NCI-H187 (cell line): ENCODE results near the gene AFAP1.

Source experiments
- DNase-seq, 2 experiments: peaks; one replicate each; lab custom pipeline; 2025; lab: John Stamatoyannopoulos, UW

AFAP1 gene

GRCh38 chr4:7755561-7755960, 184.1 kb downstream of the AFAP1 start:
- DNase-seq: no peak

DNA sequence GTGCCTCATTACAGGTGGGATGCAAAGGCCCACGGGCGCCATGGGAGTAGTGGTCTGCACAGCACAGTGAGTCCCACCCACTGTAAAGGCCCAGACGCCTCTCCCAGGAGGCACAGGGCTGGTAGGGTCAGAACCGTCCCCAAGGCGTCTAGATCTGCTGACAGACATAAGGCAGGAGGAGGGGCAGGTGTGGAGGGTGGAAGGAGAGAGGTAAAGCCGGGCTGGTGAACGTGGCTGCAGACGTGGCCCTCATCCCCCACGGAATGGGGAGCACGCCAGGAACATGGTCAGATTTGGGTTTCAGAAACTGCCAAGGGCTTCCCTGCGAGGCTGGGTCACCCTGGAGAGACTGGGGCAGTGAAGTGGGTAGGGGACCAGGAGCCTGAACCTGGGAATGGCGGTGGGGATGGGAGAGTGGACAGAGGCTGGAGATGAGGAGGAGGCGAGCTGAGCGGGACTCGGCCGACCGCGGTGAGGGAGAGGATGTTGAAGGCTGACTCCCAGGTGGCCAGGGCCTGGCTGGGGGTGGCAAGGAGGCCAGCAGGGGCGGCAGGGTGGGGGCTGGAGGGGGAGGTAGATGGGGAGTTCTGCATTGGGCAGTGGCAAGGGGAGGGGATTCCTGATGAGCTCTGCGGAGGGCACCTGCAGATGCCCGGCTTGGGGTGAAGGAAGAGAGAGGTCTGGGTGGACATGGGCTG, 184.9 kb downstream of the AFAP1 start:
- DNase-seq: no peak

DNA sequence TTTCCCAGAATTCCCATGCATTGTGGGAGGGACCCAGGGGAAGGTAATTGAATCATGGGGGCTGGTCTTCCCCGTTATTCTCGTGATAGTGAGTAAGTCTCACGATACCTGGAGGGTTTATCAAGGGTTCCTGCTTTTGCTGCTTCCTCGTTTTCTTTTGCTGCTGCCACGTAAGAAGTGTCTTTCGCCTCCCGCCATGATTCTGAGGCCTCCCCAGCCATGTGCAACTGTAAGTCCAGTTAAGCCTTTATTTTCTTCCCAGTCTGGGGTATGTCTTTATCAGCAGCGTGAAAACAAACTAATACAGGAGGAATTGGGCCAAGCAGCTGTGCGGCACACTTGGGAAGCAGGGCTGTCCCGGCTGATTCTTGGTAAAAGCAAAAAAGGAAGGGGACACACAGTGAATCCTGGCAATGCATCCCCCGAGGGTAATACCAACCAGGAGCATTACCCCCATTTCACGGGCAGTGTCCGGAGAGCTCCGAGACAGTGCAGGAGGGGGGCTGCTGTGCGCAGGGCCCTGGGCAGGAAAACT, 185.7 kb downstream of the AFAP1 start:
- no peak for DNase-seq

- no peak for DNase-seq
Observed at GRCh38 chr4:7753271-7753670, 186.4 kb downstream of the AFAP1 start.

GRCh38 chr4:7752649-7753048, 187.0 kb downstream of the AFAP1 start:
- DNase-seq: no peak

DNA sequence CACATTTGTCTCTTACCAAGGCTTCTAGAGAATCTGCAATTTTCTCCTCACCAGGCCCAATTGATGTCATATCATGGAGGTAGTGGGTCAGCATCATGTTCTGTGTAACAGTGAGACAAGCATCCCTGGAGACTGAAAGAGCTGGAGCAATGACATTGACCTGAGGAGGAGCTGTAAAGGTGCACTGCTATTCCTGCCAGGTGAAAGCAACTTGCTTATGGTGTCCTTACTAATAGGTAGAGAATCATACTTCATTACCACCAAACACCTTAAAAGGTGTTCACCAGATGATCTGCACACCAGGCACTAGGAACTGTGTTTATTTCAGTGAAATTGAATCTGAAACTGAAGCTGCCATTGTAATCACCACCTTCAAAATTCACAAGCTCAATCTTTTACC, 188.7 kb downstream of the AFAP1 start:
- no peak for DNase-seq

- no peak for DNase-seq
Observed at GRCh38 chr4:7750523-7750922, 189.1 kb downstream of the AFAP1 start.

- DNase-seq: no peak
Observed at GRCh38 chr4:7747566-7747965, 192.1 kb downstream of the AFAP1 start.

DNA sequence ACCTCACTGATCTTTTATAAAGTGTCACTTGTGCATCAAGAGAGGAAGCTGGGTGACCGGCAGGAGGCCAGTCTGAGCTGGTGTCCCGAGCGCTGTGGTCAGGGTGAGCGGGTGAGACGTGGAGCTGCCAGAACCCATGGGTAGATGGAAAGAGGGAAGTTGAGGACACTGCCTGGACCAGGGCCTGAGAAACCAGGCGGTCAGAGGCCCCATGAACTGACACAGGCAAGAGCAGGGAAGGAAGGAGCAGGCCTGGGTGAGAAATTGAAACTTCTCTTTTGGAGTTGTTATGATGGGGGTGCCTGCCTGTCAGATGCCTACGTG, 192.6 kb downstream of the AFAP1 start:
- DNase-seq: no peak

DNA sequence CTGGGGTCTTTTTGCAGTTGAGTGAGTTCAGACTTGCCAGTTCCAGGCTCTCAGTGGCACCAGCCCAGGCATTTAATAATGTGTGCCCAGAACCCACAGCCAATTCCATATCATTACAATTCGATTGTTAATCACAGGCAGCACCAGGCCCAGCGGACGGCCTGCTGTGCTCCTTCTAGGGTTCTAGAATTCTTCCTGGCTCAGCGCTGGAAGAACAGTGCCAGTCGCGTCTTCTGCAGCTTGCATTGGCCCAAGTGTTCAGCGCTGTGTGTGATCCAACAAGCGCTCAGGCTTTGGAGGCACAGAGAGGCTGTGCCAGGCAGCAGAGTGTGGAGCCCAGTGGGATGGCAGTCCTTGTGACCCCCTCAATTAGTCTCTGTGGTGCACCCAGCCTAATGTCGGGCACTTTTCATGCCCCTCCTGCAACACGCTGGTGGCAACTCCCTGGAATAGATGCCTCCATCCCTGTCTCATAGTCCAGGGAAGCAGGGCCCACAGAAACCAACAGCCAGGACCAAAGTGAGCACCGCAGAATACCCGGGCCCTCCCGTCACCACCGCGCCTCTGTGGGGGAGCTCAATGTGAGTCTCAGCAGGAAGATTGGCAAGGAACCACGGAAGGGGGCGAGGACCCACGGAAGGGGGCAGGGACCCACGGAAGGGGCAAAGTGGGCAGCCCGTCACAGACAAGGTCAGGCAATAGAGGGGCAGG, 193.2 kb downstream of the AFAP1 start:
- no peak for DNase-seq

DNA sequence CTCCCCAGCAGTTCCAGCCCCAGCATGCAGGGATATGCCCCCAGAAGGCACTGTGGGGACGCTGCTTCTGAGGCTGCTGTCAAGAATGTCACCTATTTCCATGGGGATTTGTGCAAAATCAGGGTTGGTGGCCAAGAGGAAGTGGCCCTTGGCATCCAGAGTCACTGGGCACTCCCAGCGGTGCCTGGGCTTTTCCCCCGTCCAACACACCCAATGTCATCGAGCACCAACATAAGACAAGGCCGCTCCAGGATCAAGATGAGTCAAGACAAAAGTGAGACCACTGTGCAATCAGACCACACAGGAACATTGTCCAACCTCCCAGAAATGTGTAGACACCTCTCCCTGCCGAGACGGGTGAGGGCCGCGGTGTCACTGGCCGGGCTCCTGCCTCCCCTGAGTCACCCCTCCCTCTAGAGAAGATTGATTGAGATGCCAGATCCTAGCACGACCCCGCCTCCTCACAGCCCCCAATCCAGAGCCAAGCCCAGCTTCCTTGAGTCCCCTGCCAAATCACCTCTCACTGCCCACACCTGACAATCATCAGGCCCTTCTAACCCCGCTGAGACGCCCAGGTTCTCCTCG, 194.3 kb downstream of the AFAP1 start:
- no peak for DNase-seq

DNA sequence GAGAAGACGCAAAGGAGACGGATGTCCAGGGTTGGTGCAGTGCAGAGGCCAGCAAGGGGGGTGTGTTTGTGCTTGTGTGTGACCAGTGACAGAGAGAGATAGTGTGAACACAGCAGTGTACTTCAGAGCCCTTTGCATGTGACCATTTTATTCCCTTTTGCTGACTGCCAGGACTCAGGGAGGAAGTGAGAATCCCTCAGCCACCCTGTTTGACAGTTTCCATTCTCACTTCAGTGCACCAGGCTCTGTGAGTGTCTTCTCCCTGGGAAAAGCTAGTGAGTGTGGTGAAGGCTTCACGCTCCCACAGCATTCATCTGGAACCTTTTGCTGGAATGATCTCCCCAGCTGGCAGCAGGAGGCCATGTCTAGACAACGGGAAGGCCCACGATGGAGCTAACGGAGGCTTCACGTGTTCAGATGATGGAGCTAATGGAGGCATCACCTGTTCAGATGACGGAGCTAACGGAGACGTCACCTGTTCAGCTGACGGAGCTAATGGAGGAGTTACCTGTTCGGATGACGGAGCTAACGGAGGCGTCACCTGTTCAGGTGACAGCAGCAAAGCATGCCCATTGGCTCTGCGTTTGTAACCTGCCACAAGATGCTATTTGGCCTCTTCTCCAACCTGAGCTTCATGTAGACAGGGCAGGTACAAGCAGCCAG, 195.4 kb downstream of the AFAP1 start:
- no peak for DNase-seq

- no peak for DNase-seq
Observed at GRCh38 chr4:7742807-7743280, 196.8 kb downstream of the AFAP1 start.

DNA sequence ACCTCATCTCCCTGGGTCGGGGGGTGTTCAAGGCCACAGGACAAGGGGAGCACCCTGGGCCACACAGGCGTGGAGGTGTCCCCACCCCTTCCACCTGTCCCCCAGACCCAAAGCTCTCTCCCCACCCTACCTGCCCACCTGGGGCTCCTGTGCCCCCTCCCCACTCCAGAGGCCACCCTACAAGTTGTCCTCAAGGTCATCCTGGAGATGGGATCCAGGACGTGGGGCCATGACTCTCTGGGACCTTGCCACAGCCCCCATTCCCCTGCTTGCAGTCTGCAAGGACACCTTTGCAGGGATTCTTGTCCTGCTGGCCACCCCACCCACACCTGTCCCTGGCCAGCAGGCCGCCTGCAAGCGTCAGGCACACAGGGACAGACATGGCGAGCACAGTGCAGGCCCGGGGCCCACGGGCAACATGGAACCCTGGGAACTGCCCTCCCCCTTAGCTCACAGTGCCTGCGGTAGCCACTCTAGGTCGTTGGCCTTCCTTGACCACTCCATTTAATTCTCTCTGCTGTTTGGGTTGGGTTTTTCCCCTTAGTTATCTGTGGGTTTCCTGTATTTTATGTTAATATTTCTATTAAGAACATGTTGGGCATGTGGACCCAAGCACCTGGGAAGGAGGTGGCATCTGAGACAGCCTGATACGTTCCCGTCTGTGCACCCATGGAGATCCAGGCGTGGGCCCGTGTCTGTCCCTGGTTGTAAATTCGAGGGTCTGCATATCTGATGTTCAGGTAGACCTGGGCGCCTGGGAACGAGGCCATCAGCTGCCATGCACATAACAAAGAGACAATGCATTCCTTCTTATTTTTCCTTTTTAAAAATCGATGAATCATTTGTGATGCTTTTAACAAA, 197.5 kb downstream of the AFAP1 start:
- DNase-seq: no peak

DNA sequence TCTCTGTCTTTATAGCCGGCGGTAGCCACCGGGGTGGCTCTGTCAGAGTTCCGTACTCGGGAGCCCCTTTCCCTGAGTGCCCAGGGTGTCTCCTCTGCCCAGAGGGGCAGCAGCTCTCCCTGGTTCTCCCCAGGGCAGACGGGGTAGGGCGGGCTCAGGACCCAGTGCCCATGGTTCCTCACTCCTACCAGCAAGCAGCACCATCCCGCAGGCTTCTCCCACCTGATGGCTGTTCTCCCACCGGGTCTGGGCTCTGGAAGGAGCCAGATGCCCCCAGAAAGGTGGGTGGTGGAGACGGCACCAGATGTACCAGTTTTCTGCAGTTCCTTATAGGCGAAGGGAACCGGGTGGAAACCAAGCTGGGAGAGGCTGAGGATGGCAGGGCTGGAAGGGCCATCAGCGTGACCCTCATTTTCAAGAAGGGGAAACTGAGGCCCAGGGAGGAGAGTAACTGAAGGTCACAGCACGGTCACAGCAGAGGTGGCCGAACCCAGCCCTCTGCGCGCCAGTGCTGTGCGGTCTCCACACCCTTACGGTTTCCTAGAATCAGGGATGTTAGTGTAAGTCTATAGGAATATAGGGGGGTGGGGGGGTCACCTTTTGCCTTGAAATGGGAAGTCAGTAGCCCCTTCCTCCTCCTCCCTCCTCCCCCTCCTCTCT, 198.7 kb downstream of the AFAP1 start:
- DNase-seq: no peak

DNA sequence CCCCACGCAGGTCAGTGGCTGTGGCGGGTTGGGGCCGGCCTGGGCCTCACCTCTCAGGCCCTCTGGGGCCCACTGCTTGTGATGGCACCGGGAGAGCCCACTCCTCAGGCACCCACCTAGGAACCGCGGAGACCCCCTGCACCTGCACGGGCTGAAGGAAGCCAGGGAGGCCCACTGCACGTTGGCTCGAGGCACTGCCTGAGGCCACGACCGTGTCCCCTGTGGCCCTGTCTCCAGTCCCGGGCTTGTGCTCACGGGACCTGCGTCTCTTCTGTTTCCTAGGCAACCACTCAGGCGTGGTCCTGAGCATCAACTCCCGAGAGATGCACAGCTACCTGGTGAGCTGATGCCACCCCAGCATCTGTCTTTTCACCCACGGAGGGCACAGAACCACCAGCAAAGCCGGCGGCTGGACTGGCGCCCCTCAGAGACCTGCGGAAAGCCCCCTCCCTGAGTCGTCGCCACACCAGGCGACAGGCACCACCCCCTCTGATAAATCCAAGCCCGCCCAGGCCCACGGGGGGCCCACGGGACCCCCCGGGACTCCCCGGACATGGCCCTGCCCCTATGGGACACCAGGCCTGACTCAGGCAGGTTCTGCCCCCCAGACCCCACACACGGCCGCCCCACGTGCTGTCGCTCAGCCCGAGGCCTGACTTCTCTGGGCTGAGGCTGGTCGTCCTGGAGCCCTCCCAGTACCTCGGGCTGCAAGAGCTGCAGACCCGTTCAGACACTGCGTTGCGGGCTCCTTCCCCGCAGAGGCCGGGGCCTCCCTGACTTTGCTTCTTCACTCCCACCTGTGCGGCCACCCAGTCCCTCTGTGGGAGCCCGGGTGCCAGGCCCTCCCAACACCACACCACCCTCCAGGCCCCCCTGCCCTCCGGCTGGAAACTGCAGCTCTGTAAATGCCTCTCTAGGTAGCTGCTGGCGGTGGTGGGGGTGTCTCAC, 199.5 kb downstream of the AFAP1 start:
- no peak for DNase-seq

DNA sequence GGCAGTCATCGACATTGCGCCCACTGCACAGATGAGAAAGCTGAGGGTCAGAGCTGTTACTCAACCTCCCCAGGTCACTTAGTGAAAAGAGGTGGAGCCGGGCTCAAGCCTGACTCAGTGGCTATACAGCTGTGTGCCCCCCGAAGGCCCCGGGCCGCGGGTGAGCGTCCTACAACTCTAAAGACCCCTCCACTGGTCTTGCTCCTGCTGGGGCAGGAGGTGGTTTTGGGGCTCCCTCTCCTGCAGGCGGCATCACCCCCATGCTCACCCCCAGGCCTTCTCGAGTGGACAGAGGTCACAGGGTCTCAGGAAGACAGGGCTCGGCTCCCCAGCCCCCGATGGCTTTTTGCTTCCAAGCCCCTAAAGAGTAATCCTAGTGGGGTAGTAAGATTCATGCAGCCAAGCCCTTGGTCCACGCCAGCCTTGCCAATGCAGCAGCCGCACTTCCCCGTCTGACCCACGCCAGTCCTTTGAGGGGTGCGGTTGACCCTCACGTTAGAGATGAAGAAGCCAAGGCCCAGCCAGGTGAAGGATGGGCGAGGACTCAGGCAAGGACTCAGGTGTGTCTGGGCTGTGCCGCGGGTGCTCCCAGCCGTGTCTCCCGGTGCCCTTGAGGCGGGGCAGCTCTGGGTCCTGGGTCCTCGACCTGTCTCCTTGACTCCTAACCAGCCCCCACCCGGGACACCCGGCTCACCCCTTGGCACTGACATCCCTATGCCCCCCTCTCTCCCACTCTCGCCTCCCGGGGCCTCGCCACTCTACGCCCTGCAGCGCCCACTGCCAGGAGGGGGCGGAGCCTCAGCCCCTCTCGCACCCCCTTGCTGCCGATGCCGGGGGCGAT, 200.4 kb downstream of the AFAP1 start:
- no peak for DNase-seq

GRCh38 chr4:7738458-7739076, 201.1 kb downstream of the AFAP1 start:
- no peak for DNase-seq
